LNCaP clone FGC (cell line): ENCODE measurements around the gene SHB.

Source experiments
- DNase-seq: peaks from one replicate; pipeline ENCODE4 v3.0.0-alpha.2; 2011; ENCODE audit warnings: low read depth
- H3K4me3 ChIP-seq: 2 replicates; pipeline ENCODE4 v1.5.1; 2011; ENCODE audit warnings: mild to moderate bottlenecking, low read depth, low read length, control low read depth
- CTCF ChIP-seq: IDR thresholded peaks from 2 replicates; pipeline ENCODE4 v1.5.1; 2012; ENCODE audit warnings: mild to moderate bottlenecking; ENCODE audit not compliant: control insufficient read depth, insufficient read depth; ENCODE audit errors: extremely low read depth

The SHB gene

DNA sequence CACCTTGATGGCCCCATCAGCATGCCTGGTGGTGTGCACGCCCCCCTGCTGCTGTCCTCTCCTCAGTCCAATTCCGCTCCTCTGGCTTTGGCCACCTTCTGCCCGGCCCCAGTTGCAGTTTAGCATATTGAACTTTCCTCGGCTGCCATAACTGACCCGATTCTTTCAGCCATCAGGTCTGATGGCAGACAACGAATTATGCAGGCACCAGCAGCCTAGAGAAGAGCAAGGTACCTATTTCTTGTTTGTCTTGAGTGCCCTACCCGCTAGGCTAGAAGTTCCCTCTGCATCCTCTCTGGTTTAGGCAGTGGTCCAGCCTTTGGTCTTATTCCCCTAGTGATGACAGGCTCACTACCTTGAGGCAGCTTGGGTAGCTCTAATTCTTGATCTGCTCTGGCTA, 122.1 kb downstream of the SHB start:
- TF ChIP-seq CTCF = no peak
- DNase-seq = no peak
- H3K4me3 ChIP-seq = no peak overlapping the region

DNA sequence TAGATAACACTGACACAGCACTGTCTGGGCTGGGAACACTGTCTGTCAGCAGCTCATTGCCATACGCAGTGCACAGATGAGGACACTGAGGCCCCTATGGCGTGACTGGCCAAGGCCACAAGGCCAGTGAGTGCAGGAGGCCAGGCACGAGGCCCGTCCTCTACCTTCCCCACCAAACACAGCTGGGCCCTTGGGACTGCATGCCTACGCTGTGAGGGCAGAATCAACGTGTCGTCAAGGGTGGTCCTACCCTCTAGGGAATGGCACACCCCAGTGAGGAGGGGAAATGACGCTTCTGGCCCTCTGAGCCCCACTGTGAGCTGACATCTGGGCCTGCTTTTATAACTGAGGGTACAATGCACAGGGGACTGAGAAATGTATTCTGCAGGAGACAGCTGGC, 123.0 kb downstream of the SHB start:
- DNase-seq = no peak
- TF ChIP-seq CTCF = no peak
- H3K4me3 ChIP-seq = no peak overlapping the region

- DNase-seq = no peak
- no peak for TF ChIP-seq CTCF
- H3K4me3 ChIP-seq = no peak overlapping the region
These were observed 124.2 kb downstream of the SHB start for GRCh38 chr9:37944671-37945481.

GRCh38 chr9:37944266-37944650, 124.8 kb downstream of the SHB start:
- H3K4me3 ChIP-seq = no peak overlapping the region
- DNase-seq = no peak
- TF ChIP-seq CTCF = no peak

GRCh38 chr9:37943345-37944265, 125.4 kb downstream of the SHB start:
- no peak overlapping the region for H3K4me3 ChIP-seq
- no peak for DNase-seq
- TF ChIP-seq CTCF = no peak

GRCh38 chr9:37942621-37943344, 126.2 kb downstream of the SHB start:
- DNase-seq = no peak
- no peak overlapping the region for H3K4me3 ChIP-seq
- TF ChIP-seq CTCF = no peak
